HG03354 (cell line): ENCODE results near the gene CTTN.

Experiments
- ATAC-seq: cut with Tn5 transposase; IDR thresholded peaks from one replicate; pipeline ENCODE4 v1.9.1; 2021; ENCODE audit warnings: mild to moderate bottlenecking; ENCODE audit not compliant: unreplicated experiment, poor library complexity, severe bottlenecking

CTTN gene

GRCh38 chr11:70485326-70486025 lies 87.1 kb downstream of the CTTN start:
- no peak for ATAC-seq

- ATAC-seq, result no peak
Observed at GRCh38 chr11:70486026-70486415, 87.7 kb downstream of the CTTN start.
